Colon (tissue), 2 donors: ENCODE data around the gene VAT1L.

Experiments used
- FAIRE-seq: peaks from 2 replicates; lab custom pipeline; 2012; peaks lifted over from hg19 to GRCh38; lab: Jason Lieb, UNC
- donor health status: control.
- donor health status: control.

The VAT1L gene

DNA sequence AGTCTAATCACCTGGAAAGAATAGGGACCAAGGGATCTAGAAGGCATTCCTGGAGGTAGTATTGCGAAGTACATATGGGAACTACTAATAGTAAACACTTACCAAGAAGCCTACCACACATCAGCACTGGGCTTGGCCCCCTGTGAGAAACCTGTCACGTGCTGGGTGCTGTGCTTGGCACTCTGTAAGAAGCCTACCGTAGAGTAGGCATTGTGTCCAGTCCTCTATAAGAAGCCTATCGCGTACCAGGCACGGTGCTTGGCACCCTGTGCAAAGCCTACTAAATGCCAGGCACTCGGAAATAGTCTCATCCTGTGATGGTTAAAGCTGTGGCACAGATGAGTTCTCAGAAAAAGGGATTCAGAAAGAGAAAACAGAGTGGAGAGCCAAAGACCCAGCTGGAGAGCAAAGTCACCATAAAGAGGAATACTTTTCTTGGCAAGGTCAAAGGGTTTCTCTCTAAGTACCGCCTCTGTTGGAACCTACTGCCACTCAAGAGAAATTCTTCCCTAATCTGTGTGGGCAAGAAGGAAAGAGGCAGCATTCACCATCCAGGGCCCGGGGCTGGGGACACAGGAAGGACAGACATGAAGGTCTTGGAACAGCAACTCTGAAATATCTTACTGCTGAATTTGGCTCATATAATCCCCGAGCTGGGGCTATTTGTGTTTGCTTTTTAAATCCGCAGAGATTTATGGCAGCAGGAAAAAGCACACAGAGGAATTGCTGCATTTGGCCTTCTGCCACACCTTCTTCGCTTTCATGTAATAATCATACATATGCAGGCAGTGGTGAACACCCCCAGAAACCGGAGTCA lies 81.8 kb downstream of the VAT1L start:
- no peak for FAIRE-seq

DNA sequence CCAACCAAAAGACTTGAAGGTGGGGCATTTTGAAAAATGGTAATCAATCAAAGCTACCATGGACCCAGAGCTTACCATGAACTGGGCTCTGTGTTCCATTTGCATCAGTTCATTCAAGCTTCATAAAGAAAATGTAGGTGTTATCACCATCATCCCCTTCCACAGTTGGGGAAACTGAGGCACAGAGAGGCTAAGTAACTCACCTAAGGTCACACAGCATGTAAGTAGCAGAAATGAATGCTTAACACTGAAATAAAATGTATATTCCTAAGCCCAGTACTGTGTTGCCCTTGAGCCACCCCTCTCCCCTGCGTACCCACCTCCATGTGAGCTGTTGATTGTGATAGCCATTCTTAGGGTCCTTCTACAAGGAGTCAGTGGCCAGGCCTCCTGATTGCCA lies 83.6 kb downstream of the VAT1L start:
- FAIRE-seq: no peak

DNA sequence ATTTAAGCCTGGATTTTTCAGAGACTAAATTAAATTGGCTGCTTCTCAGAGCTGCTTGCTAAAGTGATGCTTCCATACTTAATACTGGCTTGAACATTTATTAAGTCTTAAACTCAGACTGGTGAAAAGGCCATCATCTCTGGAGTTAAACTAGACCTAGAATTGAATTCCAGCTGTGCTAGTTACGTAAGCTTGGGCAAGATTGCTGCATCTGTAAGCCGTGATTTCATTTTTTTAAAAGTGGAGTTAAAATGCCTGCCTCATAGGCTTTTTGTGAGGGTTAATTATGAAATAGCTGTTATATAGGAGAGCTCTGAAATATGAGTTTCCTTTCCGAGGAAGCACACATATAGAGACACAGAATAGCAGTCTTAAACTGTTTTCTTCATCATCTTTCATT lies 84.7 kb downstream of the VAT1L start:
- no peak for FAIRE-seq

DNA sequence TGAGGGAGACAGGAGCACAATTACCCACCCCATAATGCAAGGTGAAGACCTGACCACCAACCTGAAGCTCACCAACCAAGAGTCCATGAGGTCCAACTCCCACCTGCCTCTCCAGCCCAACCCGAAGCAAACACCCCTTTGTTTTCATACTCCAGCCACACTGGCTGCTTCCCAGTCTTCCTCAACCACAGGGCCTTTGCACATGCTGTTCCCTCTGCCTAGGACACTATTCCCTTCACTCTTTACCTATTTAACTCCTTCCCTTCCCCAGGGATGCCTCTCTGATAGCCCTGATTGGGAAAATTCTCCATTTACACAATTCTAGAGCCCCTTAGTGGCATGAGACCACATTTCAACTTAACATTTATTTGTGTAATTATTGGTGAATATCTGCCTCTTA lies 86.0 kb downstream of the VAT1L start:
- FAIRE-seq: no peak

DNA sequence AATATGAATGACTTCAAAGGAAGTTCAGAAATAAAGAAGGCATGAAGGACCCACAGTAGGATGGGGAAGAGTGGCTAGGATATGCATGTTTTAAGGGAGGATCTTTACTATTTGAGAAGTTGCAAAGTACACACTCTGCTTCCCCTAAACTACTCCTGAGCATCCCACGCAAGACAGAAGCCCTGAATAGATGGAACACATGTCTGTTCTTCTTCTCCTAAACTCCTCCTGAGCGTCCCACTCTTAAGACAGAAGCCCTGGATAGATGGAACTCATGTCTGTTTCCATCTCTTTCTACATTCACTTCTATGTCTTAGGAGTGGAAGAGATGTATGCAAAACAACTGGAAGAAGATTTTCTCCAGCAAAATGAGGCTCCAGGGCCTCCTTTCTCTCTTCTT lies 88.4 kb downstream of the VAT1L start:
- no peak for FAIRE-seq

DNA sequence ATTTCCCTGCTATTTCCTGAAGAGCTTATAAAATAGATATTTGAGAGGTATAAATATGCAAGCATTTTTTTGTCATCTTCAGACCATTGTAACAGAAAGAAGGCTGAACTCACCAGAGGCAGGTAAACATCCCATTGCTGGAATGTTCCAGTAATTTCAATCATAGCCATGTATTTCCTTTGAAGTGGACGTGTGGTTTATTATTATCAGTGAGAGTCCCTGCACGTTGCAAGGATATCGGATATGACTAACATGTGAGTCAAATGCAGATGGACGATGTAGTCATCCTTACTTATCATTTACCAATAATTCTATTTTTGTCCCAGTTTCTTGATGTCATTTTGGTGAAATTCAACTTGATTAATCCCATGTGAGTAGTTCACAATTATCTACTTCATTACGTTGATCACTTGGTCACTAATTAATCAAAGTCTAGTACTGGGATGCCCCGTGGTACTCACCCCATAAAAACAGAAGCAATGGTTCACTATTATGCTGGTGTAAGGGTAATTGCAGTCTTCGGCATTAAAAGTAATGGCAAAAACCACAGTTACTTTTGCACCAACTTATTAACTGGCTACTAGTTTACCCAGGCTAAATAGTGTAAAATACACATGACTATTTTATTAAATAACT lies 89.5 kb downstream of the VAT1L start:
- no peak for FAIRE-seq

DNA sequence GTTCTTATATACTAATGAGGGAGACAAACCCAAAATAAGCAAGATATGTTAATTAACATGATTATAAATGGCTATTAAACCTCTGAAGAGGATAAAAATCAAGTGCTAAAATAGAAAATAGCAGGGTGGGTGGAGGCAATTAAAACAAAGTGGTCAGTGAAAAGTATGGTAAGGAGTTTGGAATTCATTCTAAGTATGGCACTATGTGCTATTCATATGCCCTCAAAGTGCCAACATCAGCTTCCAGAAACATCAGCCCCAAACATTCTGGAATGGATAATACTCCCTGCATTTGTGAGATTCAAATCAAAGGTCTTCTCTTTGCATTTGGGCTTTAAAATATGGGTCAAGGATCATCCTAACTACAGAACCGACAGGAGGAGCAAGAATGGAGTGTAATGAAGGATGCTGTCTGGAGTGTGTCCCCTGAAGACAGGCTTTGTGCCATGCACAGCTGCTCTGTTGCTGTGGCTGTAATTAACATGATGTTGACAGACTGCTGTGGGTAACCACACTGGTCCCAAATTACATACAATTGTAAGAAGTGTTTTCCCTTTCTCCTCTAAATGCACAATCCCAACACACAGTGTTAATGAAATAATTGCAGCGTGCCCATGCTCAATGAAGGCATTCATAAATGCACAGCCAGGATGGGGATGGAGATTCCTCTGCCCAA lies 93.1 kb downstream of the VAT1L start:
- FAIRE-seq: no peak

DNA sequence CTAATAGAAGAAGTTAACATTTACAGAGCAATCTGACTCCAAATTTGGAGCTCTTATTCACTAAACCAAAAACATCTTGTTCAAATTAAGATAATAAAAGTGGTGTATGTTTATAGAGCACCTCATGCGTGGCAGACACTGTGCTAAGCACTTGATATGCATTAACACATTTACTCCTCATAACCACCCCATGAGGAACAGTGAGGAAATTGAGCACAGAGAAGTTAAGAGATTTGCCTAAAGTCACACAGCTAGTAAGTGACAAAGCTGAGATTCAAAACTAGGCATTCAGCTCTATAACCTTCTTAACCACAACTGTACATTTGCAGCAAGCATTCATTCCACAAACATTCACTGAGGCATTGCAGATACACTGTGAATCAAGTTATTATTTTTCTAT lies 94.0 kb downstream of the VAT1L start:
- no peak for FAIRE-seq

DNA sequence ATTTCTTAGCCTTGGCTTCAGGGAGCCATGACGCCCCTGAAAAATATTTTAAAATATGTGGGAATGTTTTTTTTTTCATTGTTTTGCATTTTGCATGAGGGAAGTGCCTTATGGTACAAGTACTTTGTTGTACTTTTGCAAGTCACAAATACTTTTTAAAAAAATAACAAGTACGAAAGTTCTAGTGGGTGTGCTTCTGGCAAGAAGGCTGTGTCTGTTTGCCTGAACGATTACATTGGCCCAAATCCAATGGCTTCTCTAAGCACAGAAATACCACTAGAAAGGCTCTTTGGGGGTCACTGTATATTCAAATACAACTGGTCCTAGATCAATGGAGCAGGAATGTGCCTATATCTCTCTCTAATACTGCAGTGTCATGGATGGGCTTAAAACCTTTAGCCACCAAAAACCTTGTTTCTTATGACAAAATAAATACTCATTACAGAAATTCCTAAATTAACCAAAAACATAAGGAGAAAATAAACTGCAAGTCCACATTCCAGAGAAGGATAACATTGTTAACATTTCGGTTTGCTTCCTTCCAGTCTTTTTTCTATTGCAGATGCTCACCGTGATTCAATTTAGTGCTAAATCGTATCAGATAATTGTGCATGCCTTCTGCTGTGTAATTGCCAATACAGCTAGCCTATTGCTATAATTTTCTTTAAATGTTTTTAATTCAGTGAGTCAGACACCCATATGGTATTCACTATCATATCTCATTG lies 97.4 kb downstream of the VAT1L start:
- no peak for FAIRE-seq

DNA sequence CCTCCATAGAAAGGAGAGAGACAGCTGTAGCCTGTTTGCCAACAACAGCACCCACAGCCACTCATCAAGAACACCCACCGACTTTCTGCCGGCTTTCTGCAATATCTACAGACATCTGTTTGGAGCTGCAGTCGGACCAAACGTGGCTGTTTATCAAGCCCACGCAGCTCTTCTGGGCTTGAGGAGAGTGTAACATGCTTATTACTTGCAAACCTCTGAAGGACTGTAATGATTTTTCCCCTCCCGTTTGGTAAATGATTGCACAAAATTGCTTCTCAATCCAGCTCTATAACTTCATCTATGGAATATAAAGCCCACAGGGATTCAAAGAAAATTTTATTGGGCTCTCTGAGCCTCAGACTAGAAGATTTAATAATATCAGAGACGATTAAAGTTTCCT lies 100.5 kb downstream of the VAT1L start:
- FAIRE-seq: no peak

DNA sequence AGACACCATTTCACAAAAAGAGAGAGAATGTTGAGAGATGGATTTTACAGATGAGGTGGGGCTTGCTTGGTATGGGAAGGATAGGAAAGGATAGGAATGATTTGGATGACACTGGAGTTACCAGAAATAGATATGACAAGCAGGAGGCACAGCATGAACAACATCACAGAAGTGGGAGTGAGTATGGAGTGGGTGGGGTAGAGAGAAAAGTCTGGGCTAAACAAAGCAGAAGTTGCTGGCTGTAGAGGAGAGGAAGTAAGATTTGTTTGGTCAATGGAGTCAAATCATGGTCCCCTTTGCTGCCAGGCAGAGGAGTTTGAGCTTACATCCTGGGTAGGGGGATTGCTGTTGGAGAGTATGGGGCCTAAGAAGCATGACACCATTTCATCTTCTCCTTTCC lies 101.7 kb downstream of the VAT1L start:
- no peak for FAIRE-seq

DNA sequence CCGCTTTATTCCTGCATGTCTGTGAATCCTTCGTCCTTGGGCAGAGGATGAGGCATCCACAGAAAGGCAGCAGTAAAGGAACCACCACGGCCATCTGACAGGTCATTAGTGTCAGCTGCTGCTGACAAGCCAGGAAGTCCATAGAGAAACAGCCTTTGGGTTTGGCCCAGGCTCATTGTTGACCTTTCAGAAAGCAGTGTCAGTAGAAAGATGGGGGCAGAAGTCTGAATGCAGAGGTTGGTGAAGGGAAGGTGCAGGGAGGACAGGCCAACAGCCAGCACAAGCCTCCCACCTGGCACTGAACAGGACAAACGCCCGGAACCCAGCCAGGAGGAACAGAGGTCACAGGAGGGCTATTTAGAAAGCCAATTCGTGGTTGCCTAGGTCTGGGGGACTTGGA lies 105.8 kb downstream of the VAT1L start:
- FAIRE-seq: no peak

DNA sequence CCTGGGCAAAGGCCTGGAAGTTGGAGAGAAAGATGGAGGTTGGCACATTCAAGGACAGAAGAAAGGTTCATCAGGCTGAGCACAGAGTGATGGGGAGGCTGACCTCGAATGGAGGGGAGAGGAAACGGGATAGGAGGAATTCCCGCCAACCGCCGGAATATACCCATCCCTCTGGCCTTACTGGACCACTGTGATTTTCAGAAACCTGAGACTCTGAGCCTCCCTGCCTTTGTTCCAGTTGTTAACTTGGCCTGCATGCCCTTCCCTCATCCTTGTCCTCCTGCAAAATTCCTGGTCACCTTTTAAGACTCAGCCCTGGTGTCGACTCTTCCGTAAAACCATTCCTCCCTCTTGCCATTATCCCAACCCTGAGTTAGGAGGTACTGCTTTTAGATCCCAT lies 107.6 kb downstream of the VAT1L start:
- FAIRE-seq: no peak

DNA sequence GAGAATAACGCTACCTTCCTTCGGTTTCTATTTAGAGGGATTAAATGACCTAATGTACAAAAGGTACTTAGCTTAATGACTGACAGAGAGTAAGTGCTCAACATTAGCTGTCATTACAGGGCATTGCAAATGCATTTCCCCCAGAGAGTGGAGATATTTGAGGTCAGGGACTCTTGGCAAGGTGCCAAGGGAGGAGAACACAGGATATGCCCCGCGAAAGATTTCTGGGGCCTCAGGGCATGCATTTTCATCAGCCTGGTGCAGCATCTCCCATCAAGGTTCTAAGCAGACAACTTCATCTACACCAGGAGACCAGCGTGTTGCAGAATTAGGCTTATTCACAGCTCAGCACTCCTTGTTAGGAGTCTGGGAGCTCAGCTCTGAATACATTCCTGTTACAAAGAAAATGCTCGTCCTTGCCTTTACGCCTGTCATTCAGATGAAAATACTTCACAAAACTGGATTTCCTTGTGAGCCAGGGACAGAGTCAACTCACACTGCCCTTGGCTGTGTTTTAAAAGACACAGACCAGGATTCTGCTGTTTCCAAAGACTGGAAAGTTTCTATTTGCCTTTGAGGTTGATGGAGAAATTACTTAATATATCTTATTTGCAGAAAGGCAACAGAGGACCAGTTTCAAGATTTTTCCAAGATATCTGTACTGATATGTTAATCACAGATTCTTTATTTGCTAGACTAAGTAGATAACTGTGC lies 108.2 kb downstream of the VAT1L start:
- FAIRE-seq: no peak

DNA sequence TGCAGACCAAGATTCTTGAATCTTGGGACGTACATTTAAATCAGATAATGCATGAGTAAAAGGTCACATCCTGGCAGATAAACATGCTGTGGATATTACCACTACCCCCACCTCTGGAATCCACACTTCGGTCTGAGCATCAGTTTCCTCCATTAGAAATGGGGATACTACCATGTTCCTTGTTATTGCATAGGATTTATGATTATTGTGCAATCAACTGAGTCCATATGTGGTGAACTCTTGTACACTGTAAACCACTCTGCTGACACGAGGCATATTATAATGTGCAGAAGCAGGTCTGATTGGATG lies 108.7 kb downstream of the VAT1L start:
- FAIRE-seq: no peak

DNA sequence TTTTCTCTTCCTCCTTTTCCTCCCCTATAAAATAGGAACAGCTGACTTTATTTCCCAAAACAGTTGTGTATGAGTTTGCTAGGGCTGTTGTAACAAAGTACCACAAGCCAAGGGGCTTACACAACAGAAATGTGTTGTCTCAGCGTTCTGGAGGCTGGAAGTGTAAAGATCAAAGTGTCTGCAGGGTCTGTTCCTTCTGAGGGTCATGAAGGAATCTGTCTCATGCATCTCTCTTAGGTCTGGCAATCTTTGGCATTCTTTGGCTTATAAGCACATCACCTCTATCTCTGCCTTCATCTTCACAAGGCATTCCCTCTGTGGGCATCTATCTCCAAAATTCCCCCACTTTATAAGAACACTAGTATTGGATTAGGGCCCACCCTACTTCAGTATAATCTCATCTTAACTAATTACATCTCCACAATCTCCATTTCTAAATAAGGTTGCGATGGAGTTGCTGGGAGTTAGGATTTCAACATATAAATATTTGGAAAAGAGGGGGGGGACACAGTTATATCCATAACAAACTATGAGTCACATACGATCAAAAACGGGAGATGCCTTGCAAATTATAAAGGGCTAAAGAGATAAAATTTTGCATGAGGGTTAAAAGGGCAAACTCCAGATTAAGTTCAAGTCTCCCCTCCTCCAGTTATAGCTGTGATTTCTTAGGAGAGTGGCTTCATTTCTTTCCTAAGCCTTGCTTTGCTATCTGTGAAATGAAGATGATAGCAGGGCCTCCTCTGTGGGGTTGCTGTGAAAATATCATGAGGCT lies 109.7 kb downstream of the VAT1L start:
- FAIRE-seq: no peak

DNA sequence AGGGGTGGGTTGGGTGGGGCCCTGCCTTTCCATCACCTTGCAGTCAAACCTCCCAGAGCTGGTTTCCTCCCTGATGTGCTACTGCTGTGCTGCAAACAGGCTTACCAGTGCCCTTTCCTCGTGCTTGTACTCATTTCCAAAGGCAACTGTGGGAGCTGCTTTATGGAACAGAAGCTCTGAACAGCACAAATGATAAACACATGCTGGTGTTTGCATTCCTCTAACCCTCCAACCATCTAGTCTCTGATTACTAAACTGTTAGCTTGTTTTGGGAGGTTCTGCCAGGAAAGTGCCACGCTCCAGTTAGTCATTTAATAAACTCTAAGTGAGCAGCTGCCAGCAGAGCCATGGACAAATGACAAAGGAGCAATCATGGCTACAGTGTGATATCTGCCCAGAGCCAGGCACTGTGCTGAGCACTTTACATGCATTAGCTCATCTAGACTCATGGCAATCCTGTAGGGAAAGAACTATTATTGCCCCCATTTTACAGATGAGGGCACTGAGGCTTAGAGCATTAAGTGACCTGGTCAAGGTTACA lies 110.4 kb downstream of the VAT1L start:
- no peak for FAIRE-seq

DNA sequence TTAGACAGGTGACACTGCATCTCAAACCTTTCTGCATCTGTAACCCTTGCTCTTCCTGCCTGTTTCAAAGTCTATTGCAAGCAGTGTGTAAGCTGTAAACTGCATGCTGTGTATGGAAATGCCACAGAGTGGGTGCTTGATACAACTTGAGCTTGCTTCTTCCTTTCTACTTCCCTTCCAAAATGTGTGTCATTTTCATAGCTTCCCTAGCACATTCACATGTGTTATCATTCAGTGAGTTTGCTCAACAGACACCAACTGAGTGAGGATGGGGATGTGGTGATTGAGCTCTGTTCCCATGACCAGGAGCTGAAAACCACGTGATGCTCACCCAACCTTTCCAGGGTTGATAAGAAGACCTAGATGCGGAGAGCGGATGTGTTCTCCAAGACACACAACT lies 111.1 kb downstream of the VAT1L start:
- FAIRE-seq: no peak

DNA sequence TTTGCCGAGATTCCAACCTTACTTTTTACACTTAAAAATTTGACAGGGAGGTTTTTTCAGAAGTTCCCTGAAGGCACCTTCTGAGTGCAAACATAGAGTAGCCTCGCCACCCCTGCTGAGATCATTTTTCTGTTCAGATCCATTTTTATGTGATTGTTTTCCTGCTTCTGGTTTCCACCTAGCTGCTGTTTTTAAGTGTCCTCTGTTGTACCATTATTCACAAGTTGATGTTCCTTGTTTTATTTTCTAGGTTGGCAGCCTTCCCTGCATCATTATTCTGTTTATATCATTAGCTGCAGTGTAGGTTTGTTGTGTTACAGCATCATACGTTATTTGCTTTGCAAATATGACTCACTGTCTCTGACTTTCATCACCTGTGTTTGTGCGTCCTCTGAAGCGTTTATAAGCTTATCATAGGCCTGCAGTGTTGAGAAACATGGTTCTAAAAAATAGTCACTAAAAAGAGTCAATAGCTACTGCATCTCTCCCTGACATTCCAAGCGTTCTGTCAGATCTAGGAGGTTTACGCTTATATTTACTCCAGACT lies 117.1 kb downstream of the VAT1L start:
- no peak for FAIRE-seq

DNA sequence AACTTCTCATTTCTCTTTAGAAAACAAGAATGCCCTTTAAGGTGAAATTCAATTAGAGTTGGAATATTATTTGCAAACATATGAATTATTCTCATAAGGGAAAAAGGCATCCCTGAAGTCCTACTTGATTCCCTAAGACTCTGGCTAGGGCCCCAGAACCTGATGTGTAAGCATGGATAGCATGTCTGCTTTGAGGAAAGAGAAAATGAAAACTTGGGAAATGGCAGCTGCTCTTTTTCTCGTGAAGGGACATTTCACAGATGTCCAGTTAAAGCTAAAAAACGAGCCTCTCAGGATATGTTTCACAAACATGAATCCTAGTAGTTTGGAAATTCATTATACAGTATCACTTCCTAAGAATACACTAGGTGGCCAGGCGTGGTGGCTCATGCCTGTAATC lies 121.7 kb downstream of the VAT1L start:
- FAIRE-seq: no peak

DNA sequence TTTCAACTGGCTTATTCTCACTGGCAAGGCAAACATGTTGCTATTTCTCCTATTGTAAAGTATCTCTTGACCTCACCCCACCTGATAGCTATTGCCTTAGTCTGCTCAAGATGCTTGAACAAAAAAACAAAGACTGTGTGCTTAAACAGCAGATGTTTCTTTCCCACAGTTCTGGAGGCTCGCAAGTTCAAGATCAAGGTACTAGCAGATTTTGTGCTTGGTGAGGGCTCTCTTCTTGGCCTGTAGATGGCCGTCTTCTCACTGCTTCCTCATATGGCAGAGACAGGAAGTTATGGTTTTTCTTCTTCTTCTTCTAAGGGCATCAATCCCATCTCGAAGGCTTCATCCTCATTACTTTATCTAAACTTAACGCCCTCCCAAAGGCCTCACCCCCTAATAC lies 124.3 kb downstream of the VAT1L start:
- FAIRE-seq: no peak
